ENCODE results near the gene ICAM2.

The ICAM2 gene

DNA sequence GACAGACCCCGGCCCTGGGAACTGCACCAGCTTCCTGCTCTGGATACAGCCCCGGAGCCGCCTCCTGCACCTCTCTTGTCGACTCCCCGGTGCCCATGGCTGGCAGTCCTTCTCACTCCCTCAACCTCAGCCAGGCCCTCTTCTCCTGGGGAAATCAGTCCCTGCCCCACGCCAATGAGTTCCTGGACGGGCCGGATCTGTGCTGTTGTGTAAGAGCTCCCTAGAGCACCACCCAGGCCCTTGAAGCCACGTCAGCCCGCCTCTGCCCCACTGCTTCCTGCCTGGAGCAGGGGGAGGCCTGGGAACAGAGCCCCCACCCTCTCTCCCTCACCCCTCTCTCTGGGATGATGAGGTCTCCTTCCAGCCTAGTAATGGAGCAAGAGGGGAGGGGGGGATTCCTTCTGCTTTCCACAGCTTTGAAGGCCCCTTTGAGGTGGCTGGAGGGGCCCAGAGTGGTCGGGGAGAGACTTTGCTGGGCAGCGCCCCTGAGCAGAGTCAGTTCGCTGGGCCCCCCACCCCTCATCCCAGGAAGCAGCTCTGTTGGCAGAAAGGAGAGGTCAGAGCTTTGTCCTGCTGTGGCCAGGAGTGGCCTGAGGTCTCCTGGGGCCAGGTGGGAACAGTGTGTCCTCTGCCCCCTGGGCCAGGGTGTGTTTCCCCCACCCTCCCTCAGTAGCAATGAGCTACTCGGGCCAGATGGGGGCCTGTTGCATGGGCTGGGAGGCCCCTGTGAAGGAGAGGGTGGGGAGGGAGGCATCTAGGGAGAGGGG lies 18.5 kb downstream of the ICAM2 start:
- TF ChIP-seq ZNF274 (IDR thresholded peaks at IDR 0.05; ENCODE audit: low read depth, low read length), result no peak
- H3K4me3 ChIP-seq (ENCODE audit: low read length), result no peak overlapping the region

DNA sequence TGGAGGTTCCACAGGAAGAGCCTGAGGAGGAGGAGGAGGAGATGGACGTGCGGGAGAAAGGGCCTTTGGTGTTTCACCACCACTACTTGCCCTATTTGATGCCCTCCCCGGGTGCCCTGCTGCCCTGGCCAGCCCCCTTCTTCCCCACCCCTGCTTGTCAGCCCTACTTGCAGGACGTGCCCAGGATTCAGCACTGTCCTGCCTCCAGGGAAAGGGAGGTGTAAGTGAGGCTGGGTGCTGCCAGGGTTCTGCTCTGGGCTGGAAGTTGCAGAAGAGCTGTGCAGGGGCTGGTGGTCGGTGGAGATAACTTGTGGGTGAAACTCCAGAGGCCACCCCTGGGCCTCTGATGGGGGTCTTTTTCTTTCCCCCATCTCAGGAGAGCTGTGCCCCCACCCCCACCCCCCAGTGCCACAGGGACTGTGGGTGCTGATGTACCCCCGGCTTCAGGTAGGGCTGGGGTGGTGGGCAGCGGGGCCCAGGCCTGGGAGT lies 19.3 kb downstream of the ICAM2 start:
- TF ChIP-seq ZNF274 (IDR thresholded peaks at IDR 0.05; ENCODE audit: low read depth, low read length), result no peak
- no peak overlapping the region for H3K4me3 ChIP-seq (ENCODE audit: low read length)

DNA sequence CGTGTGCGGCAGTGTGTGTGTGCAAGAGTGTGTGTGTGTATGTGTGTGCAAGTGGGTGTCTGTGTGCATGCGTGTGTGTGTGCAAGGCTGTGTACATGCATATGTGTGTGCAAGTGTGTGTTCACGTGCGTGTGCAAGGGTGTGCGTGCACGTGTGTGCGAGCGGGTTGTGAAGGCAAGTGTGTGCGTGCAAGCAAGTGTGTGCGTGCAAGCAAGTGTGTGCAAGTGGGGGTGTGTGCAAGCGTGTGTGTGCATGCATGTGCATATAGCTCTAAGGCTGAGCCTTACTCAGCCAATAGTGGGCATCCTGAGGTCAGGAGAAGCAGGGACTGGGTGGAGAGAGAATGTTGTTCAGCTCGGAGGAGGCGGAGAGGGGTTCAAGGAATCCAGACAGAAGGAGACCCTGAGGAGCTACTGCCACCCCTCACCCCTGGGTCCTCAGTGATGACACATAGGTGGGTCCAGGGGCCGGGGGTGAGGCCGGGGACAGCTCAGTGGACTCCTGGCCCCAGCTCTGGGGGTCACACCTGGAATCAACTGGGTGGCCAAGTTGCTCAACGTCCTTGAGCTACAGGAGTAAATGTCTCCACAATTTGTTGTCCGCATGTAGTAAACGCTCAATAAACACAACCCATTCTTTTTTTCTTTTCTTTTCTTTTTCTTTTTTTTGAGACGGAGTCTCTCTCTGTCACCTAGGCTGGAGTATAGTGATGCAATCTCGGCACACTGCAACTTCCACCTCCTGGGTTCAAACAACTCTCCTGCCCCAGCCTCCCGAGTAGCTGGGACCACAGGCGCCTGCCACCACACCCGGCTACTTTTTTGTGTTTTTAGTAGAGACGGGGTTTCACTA lies 20.5 kb downstream of the ICAM2 start:
- no peak for TF ChIP-seq ZNF274 (IDR thresholded peaks at IDR 0.05; ENCODE audit: low read depth, low read length)

DNA sequence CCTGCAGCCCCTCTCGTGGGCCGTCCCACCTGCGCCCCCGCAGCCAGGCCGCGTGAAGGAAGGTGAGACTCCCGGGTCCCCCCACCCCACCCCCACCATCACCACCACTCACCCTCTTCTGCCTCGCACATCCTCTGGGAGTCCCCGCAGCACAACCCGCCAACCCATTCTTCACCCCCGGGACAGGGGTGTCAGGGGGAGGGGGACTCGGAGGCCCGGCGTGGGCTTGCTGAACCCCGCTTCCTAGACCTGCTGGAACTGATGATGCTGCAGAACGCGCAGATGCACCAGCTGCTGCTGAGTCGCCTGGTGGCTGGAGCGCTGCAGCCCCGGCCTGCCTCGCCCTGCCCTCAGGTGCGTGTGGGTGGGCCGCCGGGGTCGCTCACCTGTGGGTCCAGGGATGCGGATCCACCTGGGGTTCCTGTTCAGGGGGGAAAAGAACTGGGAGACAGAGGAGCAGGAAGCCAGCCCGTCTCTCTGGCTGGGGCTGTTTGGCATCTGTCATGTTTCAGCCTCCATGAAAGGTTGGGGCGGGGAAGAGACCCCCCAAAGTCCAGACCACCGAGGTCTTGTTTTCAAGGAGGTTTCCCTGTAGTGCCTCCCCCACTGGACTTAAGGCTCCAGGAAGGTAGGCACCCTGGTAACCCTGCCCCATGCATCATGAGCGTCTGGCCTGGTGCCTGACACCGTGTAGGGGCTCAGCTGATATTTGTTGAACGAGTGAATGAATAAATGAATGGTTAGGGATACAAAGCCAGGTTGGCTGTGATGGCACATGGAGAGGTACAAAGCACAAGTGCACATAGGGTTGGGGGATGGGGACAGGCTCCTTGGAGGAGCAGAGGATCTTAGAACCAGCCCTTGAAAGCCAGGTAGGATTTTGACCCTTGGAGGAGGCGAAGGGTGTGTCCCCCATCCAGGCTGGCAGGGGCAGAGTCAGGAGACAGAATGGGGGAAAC lies 21.4 kb downstream of the ICAM2 start:
- H3K4me3 ChIP-seq (ENCODE audit: low read length), result peak overlapping the region; percentile 71; the same call in 1 of the 2 replicates
- TF ChIP-seq ZNF274 (IDR thresholded peaks at IDR 0.05; ENCODE audit: low read depth, low read length), result no peak

More for the DNA sequence above, 20.5 kb downstream of the ICAM2 start:
- no peak overlapping the region for H3K4me3 ChIP-seq (ENCODE audit: low read length)

DNA sequence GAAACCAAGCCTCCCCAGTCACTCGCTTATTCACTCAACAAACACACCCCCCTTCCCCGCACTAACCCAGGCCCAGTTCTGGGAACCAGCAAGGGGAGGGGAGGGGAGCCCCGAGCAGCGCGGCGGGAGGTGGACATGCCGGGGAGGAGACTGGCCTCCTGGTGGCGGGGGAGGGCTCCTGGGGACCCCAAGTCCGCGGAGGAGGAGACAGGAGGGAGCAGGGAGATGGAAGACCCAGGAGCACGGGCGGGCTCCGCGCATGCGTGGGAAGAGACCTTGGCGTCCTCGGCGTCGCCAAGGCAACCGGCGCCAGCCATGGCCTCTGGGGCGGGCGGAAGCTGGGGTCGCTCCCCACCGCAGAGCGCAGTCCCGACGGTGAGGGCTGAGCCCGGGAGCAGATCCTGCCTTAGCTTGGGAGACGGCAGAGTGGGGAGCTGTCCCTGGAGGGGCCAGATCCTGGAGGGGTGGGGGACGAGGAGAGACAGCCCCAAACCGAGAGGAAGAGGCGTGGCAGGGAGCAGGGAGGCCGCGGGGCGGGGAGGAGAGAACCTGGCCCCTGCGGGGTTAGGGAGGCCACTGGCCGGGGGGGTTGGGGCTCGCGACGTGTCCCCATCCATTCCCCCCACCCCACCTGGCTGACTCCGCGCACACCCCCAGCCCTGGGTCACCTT lies 22.2 kb downstream of the ICAM2 start, which contains the start of gene PRR29:
PRR29 (plus strand) TSS at position 302 of the 671 bp plus-strand sequence; CDS start at position 316, 14 bp downstream.
- TF ChIP-seq ZNF274 (IDR thresholded peaks at IDR 0.05; ENCODE audit: low read depth, low read length), result no peak
- peak within 1 kb of the TSS; percentile 71; the same call in 1 of the 2 replicates for H3K4me3 ChIP-seq (ENCODE audit: low read length)

DNA sequence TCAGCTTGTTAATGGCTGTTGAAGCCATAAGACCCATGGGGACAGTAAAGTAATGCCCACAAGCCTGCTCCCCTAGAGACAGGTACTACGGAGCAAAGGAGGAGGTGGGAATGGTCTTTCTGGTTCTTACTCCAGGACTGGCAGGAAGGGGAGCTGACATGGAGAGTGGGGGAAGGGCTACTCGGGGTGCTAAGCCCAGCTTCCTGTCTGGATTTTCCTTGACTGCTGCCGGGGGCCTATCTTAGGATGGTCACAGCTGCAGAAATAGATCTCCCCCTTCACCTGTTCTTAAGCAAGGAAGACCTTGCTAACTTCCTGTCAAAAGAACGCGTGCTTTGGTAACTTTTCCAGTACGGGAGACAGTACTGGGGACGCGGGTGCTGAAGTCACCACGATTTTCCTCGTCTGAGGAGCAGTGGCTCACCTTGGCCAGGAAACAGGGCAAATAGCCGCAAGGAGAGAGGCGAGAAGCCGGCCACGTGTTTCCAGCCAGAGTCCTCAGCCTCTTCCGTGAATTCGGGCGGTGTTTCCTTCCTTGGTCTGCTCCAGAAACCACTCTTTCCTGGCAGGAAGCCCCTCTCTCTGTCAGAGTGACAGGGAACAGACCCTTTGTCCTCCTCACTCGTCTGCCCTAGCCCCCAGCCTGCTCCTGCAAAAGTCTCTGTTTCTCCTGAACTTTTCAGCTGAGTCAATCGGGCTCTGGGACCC lies 22.9 kb downstream of the ICAM2 start:
- no peak for TF ChIP-seq ZNF274 (IDR thresholded peaks at IDR 0.05; ENCODE audit: low read depth, low read length)
- H3K4me3 ChIP-seq (ENCODE audit: low read length), result peak overlapping the region; percentile 71; the same call in 1 of the 2 replicates

DNA sequence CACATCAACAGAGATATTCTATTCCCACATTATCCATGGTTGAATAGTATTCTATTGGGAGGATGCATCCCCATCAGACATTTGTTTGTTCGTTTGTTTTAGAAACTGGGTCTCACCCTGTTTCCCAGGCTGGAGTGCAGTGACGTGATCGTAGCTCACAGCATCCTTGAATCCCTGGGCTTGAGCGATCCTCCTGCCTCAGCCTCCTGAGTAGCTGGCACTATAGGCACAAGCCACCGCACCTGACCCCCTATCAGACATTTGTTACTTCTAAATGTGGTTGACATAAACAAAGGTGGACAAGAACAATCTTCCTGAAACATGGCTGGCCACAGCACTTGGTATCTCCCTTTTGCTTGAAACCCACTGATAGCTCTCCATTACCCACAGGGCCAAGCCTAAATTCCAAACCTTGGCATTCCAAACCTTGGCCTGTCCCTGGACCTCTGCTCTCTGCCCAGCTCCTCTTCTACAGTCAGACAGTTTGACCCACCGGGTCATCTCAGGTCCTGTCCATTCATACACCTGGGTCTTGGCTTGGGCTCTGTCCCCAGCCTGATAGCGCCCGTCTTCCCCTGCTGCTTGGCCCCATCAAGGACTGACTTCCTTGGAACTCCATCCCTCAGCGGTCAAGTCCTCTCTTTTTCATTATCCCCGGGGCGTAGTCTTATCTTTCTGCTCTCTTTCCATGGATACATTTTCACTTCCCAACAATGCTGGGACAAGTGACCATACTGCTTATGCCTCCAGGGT lies 23.8 kb downstream of the ICAM2 start:
- H3K4me3 ChIP-seq (ENCODE audit: low read length), result no peak overlapping the region
- TF ChIP-seq ZNF274 (IDR thresholded peaks at IDR 0.05; ENCODE audit: low read depth, low read length), result no peak

DNA sequence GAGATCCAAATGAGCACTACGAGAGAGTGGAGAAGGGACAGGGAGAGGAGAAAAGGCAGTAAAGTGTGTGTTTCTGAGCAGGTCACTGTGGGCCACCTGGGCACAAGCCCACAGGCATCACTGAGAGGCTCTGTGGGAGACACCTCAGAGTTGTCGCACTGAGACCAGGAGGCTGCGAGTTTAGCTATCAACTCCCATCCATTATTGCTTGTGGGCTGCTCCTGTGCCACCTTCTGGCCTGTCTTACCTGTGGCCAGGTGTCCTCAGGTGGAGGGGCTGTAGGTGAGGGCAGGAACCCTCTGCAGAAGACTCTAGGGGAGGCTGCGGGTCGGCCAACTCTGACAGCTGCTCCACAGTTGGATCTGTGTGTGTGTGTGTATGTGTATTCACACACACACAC lies 24.8 kb downstream of the ICAM2 start:
- H3K4me3 ChIP-seq (ENCODE audit: low read length), result no peak overlapping the region
- TF ChIP-seq ZNF274 (IDR thresholded peaks at IDR 0.05; ENCODE audit: low read depth, low read length), result no peak

DNA sequence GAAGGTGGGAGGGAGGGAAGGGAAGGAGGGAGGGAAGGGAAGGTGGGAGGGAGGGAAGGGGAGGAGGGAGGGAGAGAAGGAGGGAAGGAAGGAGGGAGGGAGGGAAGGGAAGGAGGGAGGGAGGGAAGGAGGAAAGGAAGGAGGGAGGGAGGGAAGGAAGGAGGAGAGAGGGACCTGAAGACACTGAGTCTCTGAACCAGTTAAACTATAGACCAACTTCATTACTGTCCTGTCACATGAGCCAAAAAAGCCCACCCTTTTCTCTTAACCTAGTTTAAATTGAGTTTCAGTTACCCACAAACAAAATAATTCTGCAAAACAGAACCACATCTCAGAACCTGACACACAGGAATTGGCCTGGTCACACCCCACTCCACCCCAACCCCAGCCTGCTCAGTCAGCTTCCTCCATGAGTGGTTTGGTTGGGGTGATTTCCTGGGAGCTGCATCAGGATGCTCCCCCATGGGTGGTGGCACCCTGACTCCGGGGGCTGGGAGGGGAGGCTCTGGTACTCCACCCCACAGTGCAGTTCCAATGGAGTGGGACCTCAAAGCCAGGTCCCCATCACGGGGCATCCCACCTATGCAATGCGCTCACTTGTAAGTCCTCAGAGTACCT lies 27.0 kb downstream of the ICAM2 start:
- H3K4me3 ChIP-seq (ENCODE audit: low read length), result no peak overlapping the region
- no peak for TF ChIP-seq ZNF274 (IDR thresholded peaks at IDR 0.05; ENCODE audit: low read depth, low read length)

DNA sequence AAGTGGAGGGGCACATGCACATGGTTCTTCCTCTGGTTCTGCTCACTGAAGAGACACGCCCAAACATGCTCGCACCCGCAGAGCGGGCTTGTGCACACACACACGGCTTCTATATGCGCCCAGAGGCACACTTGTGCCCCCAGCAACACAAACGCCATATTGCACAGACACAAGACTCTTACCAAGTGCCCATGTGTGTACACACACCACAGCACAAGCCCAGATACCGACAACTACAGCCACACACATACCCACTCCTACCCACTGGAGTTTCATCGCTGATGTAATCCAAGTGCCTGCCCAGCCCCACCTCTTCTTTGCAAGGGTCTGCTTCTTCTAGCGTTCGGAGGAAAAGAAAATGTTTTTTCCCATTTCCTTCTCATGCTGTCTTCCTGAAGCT lies 28.8 kb downstream of the ICAM2 start:
- H3K4me3 ChIP-seq (ENCODE audit: low read length), result no peak overlapping the region
- TF ChIP-seq ZNF274 (IDR thresholded peaks at IDR 0.05; ENCODE audit: low read depth, low read length), result no peak

DNA sequence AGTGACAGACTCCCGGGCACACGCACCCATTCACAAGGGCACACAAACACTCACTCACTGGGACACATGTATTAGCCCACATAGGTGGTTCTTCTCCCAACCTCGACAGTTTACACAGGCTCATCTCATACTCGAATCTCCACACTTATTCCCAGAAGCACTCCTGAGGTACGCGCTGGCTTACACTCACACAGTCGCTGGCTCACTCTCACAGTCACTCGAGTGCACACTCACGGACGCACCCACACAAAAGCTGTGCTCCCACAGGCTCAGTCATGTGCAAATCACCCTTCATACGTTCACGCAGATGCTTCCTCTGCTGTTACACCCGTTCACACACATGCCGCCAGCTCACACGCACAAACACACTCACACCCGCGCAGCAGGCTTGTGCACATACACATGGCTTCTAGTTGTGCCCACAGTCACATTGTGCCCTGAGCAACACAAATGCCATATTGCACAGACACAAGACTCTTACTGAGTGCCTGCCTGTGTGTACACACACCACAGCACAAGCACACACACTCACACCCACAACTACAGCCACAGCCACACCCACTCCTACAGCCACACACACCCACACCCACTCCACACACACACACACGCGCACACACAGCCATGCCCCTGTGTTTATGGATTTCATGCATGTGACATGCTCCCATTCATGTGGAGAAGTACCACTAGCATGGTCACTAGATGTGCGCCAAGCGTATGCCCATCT lies 30.6 kb downstream of the ICAM2 start:
- no peak overlapping the region for H3K4me3 ChIP-seq (ENCODE audit: low read length)
- TF ChIP-seq ZNF274 (IDR thresholded peaks at IDR 0.05; ENCODE audit: low read depth, low read length), result no peak

Data from GM08714 (cell line).